GM18519 (cell line): ENCODE data around the gene TNPO2.

Experiments
- ATAC-seq: cut with Tn5 transposase; IDR thresholded peaks from one replicate; pipeline ENCODE4 v1.9.1; 2021; ENCODE audit warnings: mild to moderate bottlenecking, moderate library complexity; ENCODE audit not compliant: unreplicated experiment, low FRiP score

The TNPO2 gene

GRCh38 chr19:12655546-12655945, 68.2 kb downstream of the TNPO2 start:
- no peak for ATAC-seq

GRCh38 chr19:12652219-12652618, 71.5 kb downstream of the TNPO2 start:
- no peak for ATAC-seq

GRCh38 chr19:12649941-12650340, 73.8 kb downstream of the TNPO2 start:
- no peak for ATAC-seq
